HG03280 (cell line): ENCODE results near the gene CCDC171.

ENCODE experiments used
- ATAC-seq: cut with Tn5 transposase; IDR thresholded peaks from one replicate; pipeline ENCODE4 v1.9.1; 2021; ENCODE audit warnings: mild to moderate bottlenecking, moderate library complexity; ENCODE audit not compliant: unreplicated experiment

The CCDC171 gene

GRCh38 chr9:15977438-15977837 is 424.6 kb downstream of the CCDC171 start:
- no peak for ATAC-seq

DNA sequence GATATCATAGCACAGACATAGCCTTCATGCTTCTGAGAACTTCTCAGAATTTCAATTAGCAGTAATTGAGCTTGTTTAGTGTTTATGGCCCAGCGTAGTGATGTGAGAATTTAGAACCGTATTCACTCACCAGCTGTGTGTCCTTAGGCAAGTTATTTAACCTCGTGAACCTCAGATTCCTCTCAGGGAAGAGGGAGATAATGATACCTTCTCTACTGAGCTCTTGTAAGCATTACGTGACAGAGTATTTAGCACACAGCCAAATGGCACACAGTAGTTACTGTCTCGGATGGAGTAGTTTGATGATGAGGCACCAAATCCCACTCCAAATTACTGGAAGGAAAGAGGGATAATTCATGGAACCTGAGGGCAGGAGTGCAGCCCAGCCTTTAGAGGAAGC is 429.3 kb downstream of the CCDC171 start:
- no peak for ATAC-seq

- ATAC-seq, result no peak
Observed at GRCh38 chr9:15999422-16000339, 446.8 kb downstream of the CCDC171 start.

GRCh38 chr9:16000811-16001210 is 448.0 kb downstream of the CCDC171 start:
- ATAC-seq, result no peak

- ATAC-seq, result no peak
Observed at GRCh38 chr9:16001856-16002255, 449.0 kb downstream of the CCDC171 start.

DNA sequence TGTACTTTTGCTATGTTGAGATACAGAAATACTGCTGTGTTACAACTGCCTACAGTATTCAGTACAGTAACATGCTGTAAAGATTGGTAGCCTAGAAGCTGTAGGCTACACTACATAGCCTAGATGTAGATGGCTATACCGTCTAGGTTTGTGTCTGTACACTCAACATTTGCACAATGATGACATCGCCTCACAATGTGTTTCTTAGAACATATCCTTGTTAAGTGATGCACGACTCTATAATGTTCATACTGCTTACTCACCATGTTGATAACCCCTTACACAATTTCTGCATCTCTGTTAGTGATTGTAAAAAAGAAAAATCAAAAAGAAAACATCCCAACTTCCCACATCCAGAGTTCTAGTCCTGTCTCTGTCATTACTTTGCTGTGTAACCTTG is 450.0 kb downstream of the CCDC171 start:
- ATAC-seq, result no peak

GRCh38 chr9:16003785-16004184 is 450.9 kb downstream of the CCDC171 start:
- no peak for ATAC-seq

- ATAC-seq, result no peak
Observed at GRCh38 chr9:16004613-16005012, 451.8 kb downstream of the CCDC171 start.

GRCh38 chr9:16010221-16010620 is 457.4 kb downstream of the CCDC171 start:
- no peak for ATAC-seq

GRCh38 chr9:16012621-16013020 is 459.8 kb downstream of the CCDC171 start:
- ATAC-seq, result no peak

- no peak for ATAC-seq
Observed at GRCh38 chr9:16013366-16013765, 460.5 kb downstream of the CCDC171 start.

DNA sequence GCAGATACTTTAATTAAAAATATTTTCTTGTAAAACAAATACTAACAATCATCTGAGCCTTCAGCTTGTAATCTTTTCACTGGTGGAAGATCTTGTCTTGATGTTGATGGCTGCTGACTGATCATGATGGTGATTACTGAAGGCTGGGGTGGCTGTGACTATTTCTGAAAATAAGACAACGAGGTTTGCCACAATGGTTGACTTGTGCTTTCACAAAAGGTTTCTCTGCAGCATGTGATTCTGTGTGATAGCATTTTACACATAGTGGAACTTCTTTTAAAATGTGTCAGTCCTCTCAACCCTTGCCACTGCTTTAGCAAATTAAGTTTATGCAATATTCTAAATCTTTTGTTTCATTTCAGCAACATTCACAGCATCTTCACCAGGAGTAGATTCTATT is 461.0 kb downstream of the CCDC171 start:
- ATAC-seq, result no peak

GRCh38 chr9:16022228-16022627 is 469.4 kb downstream of the CCDC171 start:
- ATAC-seq, result no peak

DNA sequence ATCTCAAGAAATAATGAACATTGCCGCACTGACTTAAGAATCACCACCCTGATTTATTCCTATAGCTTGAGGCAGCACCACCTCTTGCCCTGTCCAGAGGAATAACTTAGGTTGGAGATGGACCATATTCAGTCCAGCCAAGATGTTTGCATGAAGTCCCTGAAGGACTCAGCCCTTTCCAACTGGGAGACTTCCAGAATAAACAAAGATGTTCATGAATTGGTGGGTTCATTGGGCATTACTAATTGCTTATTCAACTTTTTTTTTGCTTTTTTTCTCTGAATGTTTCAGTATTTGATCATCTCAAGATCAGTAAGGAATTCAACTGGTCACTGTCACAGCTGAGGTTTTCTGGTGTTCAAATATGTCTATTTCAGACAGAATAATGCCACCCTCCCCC is 470.6 kb downstream of the CCDC171 start:
- ATAC-seq, result no peak
